CD14-positive monocyte (primary cell): ENCODE measurements around the gene CX3CR1. TPM values are rescaled to one million over a fixed set of nuclear protein-coding genes. Genes with fewer than 3 reads are reported as not detected.

Source experiments
- DNase-seq, 3 donors: peaks; one replicate each; pipeline ENCODE4 v3.0.0-alpha.2; 2011 to 2022
- H2AFZ ChIP-seq: 2 replicates; pipeline ENCODE4 v1.6.0; 2012; ENCODE audit warnings: mild to moderate bottlenecking, low read depth, low read length, inconsistent platforms; ENCODE audit not compliant: insufficient read depth, poor library complexity, severe bottlenecking
- H3K27ac ChIP-seq, 2 donors: 1 replicate in 1 of 2; 2 replicates in 1 of 2; pipeline ENCODE4 v1.5.1; 2012 to 2013; ENCODE audit warnings: low read length in 2 of 2, control low read depth in 1 of 2, inconsistent platforms in 1 of 2, low read depth in 1 of 2, mild to moderate bottlenecking in 1 of 2
- H3K27me3 ChIP-seq, 2 donors: one replicate each; pipeline versions ENCODE4 v1.6.0 to v1.6.1; 2011 to 2013; ENCODE audit warnings: low read length in 2 of 2; ENCODE audit not compliant: control insufficient read depth in 2 of 2, insufficient read depth in 2 of 2
- H3K36me3 ChIP-seq, 2 donors: replicated peaks in 1 of 2; 1 replicate in 1 of 2; 2 replicates in 1 of 2; pipeline versions ENCODE4 v1.5.1 to v1.6.1; 2012 to 2013; ENCODE audit warnings: low read length in 2 of 2, control low read depth in 1 of 2, inconsistent platforms in 1 of 2, mild to moderate bottlenecking in 1 of 2; ENCODE audit not compliant: insufficient read depth in 2 of 2, control insufficient read depth in 1 of 2
- H3K4me1 ChIP-seq, 2 donors: 1 replicate in 1 of 2; 2 replicates in 1 of 2; pipeline versions ENCODE4 v1.5.1 to v1.6.1; 2012 to 2013; ENCODE audit warnings: low read length in 2 of 2, control low read depth in 1 of 2, inconsistent platforms in 1 of 2, mild to moderate bottlenecking in 1 of 2, moderate library complexity in 1 of 2; ENCODE audit not compliant: insufficient read depth in 2 of 2, control insufficient read depth in 1 of 2
- H3K4me2 ChIP-seq: replicated peaks from 2 replicates; pipeline ENCODE3; 2012; ENCODE audit warnings: low read length, moderate library complexity, mild to moderate bottlenecking; ENCODE audit not compliant: poor library complexity, severe bottlenecking; ENCODE audit errors: extremely low read depth
- H3K4me3 ChIP-seq, 3 experiments: fragments of 200-600 bp in 1 of 3; sonication (generic) in 1 of 3; replicated peaks in 1 of 3; 1 replicate in 2 of 3; 2 replicates in 1 of 3; pipeline ENCODE4 v1.5.1; 2011 to 2013; ENCODE audit warnings: low read length in 3 of 3, mild to moderate bottlenecking in 3 of 3, control low read depth in 2 of 3, low read depth in 2 of 3, inconsistent platforms in 1 of 3, moderate library complexity in 1 of 3
- H3K79me2 ChIP-seq: 2 replicates; pipeline ENCODE4 v1.6.0; 2012; ENCODE audit warnings: mild to moderate bottlenecking, control low read depth, inconsistent platforms, low read length, moderate library complexity; ENCODE audit not compliant: insufficient read depth
- H3K9ac ChIP-seq: 2 replicates; pipeline ENCODE4 v1.6.0; 2017; ENCODE audit warnings: low read length, mild to moderate bottlenecking; ENCODE audit not compliant: insufficient read depth, poor library complexity, severe bottlenecking
- H3K9me3 ChIP-seq, 2 donors: replicated peaks in 1 of 2; 1 replicate in 1 of 2; 2 replicates in 1 of 2; pipeline versions ENCODE4 v1.5.1 to v1.6.1; 2012 to 2013; ENCODE audit warnings: low read length in 2 of 2, control low read depth in 1 of 2; ENCODE audit not compliant: control insufficient read depth in 1 of 2, insufficient read depth in 1 of 2
- H4K20me1 ChIP-seq: 2 replicates; pipeline ENCODE4 v1.6.0; 2012; ENCODE audit warnings: mild to moderate bottlenecking, low read length, control low read depth, moderate library complexity; ENCODE audit not compliant: insufficient read depth
- H3K27ac Mint-ChIP-seq, 7 donors: one replicate each; pipeline ENCODE4 v1.8.0; 2020; ENCODE audit warnings: mild to moderate bottlenecking in 7 of 7, mixed read lengths in 7 of 7, moderate library complexity in 6 of 7, inconsistent platforms in 2 of 7
- H3K27me3 Mint-ChIP-seq, 3 donors: one replicate each; pipeline ENCODE4 v1.8.0; 2021 to 2022; ENCODE audit warnings: low read depth in 3 of 3, mild to moderate bottlenecking in 3 of 3, mixed read lengths in 3 of 3, moderate library complexity in 3 of 3, inconsistent platforms in 1 of 3
- H3K36me3 Mint-ChIP-seq, 2 donors: one replicate each; pipeline ENCODE4 v1.8.0; 2020; ENCODE audit warnings: mixed read lengths in 2 of 2, inconsistent platforms in 1 of 2, mild to moderate bottlenecking in 1 of 2
- H3K4me1 Mint-ChIP-seq: one replicate; pipeline ENCODE4 v1.8.0; 2020; ENCODE audit warnings: mild to moderate bottlenecking, mixed read lengths
- H3K4me3 Mint-ChIP-seq, 2 donors: one replicate each; pipeline ENCODE4 v1.8.0; 2020; ENCODE audit warnings: mild to moderate bottlenecking in 2 of 2, mixed read lengths in 2 of 2, moderate library complexity in 1 of 2
- H3K9me3 Mint-ChIP-seq, 7 donors: one replicate each; pipeline ENCODE4 v1.8.0; 2020 to 2022; ENCODE audit warnings: mixed read lengths in 7 of 7, mild to moderate bottlenecking in 6 of 7, moderate library complexity in 6 of 7, inconsistent platforms in 2 of 7
- WGBS: methylation state at CpG from one replicate; pipeline ENCODE4 v1.1.5; 2013; ENCODE audit warnings: missing lambda C conversion rate; ENCODE audit not compliant: insufficient coverage; 5-methylcytosine and 5-hydroxymethylcytosine counted together
- intact Hi-C, 2 donors: fragments of 100-400 bp; cut with micrococcal nuclease; formaldehyde crosslinking; loops; one replicate each; pipeline versions ENCODE4 v1.15.0 to v1.15.1; 2023
- polyA plus RNA-seq, 3 donors: library from polyadenylated mRNA; depleted of rRNA in 1 of 3; unstranded in 2 of 3; stranded (reverse) in 1 of 3; fragments of 300-500 nt in 2 of 3; fragments of >200 nt in 1 of 3; fragmentation: Illumina TruSeq in 2 of 3; gene quantifications; 1 replicate in 2 of 3; 2 replicates in 1 of 3; pipeline ENCODE4 v1.2.3, GENCODE V29; 2012 to 2021
- TF ChIP-seq, protein P1 (sequence below): fragments of 200-600 bp; IDR thresholded peaks from one replicate; pipeline ENCODE4 v1.8.0; 2022; ENCODE audit warnings: antibody characterized with exemption, mild to moderate bottlenecking

The CX3CR1 gene
- polyA plus RNA-seq, 3 donors: 25.9 to 405 (median 184) TPM

DNA sequence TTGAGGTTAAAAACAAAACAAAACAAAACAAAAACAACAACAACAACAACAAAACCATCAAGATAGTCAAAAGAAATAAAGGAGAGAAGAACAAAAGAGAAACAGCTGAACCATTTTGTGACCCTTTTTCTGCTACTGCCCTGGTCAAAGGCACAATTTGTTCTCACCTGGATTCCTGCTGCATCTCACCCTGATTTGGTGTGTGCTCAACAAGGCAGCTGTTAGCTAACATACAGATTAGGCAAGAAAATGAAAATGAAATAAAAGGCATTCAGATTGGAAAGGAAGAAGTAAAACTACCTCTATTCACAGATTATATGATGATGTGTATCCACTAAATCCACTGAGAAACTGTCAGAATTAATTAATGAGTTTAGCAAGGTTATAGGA is 58.7 kb downstream of the CX3CR1 start:
- intact Hi-C loops: no loop called here
- TF ChIP-seq, protein P1, sequence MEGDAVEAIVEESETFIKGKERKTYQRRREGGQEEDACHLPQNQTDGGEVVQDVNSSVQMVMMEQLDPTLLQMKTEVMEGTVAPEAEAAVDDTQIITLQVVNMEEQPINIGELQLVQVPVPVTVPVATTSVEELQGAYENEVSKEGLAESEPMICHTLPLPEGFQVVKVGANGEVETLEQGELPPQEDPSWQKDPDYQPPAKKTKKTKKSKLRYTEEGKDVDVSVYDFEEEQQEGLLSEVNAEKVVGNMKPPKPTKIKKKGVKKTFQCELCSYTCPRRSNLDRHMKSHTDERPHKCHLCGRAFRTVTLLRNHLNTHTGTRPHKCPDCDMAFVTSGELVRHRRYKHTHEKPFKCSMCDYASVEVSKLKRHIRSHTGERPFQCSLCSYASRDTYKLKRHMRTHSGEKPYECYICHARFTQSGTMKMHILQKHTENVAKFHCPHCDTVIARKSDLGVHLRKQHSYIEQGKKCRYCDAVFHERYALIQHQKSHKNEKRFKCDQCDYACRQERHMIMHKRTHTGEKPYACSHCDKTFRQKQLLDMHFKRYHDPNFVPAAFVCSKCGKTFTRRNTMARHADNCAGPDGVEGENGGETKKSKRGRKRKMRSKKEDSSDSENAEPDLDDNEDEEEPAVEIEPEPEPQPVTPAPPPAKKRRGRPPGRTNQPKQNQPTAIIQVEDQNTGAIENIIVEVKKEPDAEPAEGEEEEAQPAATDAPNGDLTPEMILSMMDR: no peak
- peaks cover 51 to 64% of the 10 kb centered on the region in 2 donors for H3K4me1 ChIP-seq

DNA sequence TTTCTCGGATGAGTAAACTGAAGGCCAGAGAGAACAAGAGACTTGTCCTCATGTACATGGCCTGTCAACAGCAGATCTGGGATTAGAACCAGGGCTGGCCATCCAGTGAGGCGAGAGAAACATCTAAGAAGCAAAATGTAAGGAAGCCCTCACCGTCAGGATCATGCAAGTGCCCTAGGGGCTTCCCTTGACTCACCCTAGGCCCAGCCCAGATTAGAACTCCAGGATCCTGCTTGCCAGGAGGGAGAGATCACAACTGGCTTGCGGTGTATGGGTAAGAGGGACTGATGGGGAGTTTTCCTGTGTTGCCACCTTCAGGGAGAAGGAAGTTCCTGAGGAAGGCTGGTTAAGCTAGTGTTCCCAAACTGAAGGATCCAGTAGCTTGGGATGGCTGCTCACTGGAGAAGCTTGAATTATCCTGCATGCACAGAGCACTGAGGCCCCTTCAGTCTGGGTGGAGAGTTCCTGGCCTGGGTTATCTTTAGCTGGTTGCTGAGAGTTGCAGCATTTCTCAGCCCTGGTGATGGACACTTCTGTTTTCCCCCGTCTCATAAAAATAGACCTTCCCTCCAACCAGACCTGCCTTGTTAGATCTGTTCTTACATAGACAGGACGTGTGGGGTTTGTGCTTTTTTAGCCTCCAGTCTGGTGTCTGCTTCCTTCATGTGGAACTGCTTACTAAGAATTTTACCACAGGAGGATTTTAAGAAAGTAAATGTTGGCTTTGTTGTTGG is 59.3 kb downstream of the CX3CR1 start:
- Histone ChIP-seq H3K4me3 (peak overlapping the region in 1 of 3 experiments; percentile 39), H3K4me1 (peaks cover 51 to 64% of the 10 kb centered on the region in 2 donors), H3K9ac (no peak overlapping the region), H3K4me2 (peak overlapping the region; percentile 4), H3K27ac (peak overlapping the region; percentile 14 to 63), H2AFZ (peak overlapping the region; percentile 55), H3K36me3 (no peaks in the 10 kb centered on the region), H3K27me3 (no peaks in the 10 kb centered on the region), H3K79me2 (no peaks in the 10 kb centered on the region), H3K9me3 (no peaks in the 10 kb centered on the region), H4K20me1 (no peaks in the 10 kb centered on the region)
- Mint-ChIP-seq H3K9me3 (peaks cover 0 to 4% (median 0%) of the 10 kb centered on the region in 7 donors), H3K4me3 (no peak overlapping the region), H3K27ac (peak overlapping the region in 6 of 7 donors; percentile 3 to 76 (median 52)), H3K36me3 (peaks cover 0 to 1% of the 10 kb centered on the region in 2 donors), H3K4me1 (peaks cover 59% of the 10 kb centered on the region), H3K27me3 (peaks cover 0 to 4% (median 2%) of the 10 kb centered on the region in 3 donors)
- WGBS: 75% methylated on average over 2 of the region's 6 CpGs
- intact Hi-C loops: no loop called here
- TF ChIP-seq, protein P1: no peak
- DNase-seq: no peak

More for the DNA sequence above, 58.7 kb downstream of the CX3CR1 start:
- Histone ChIP-seq H3K9me3 (no peaks in the 10 kb centered on the region), H3K27me3 (no peaks in the 10 kb centered on the region), H3K4me2 (no peak overlapping the region), H3K9ac (no peak overlapping the region), H3K27ac (peak overlapping the region in 1 of 2 donors; percentile 63), H3K4me3 (peak overlapping the region in 1 of 3 experiments; percentile 39), H2AFZ (peak overlapping the region; percentile 55), H3K79me2 (no peaks in the 10 kb centered on the region), H4K20me1 (no peaks in the 10 kb centered on the region), H3K36me3 (no peaks in the 10 kb centered on the region)
- Mint-ChIP-seq H3K4me3 (no peak overlapping the region), H3K4me1 (peaks cover 59% of the 10 kb centered on the region), H3K27me3 (peaks cover 0 to 4% (median 2%) of the 10 kb centered on the region in 3 donors), H3K36me3 (peaks cover 0 to 1% of the 10 kb centered on the region in 2 donors), H3K9me3 (peaks cover 0 to 4% (median 0%) of the 10 kb centered on the region in 7 donors), H3K27ac (peak overlapping the region in 6 of 7 donors; percentile 3 to 76 (median 52))
- DNase-seq: no peak
